Fibroblast of skin of scalp (primary cell): ENCODE results near the gene SOHLH1. TPM values are rescaled to one million over a fixed set of nuclear protein-coding genes. Genes with fewer than 3 reads are reported as not detected.

Experiments used
- DNase-seq: peaks from one replicate; pipeline ENCODE4 v3.0.0-alpha.2; 2013
- polyA plus RNA-seq, 2 experiments: library from polyadenylated mRNA; unstranded; fragments of 120-200 nt; gene quantifications; one replicate each; pipeline ENCODE4 v1.2.1, GENCODE V29; 2013; ENCODE audit not compliant: insufficient read length in 2 of 2

Gene SOHLH1
- not detected for polyA plus RNA-seq (2013, experiment 1 of 2; ENCODE audit: insufficient read length)
- polyA plus RNA-seq (2013, experiment 2 of 2; ENCODE audit: insufficient read length): not detected

GRCh38 chr9:135699440-135699839 is at the start of gene SOHLH1:
TSS of gene SOHLH1 (minus strand) at chr9:135699481. CDS start at chr9:135699467, 14 bp downstream.
- DNase-seq: no peak

GRCh38 chr9:135748676-135749075 is 49.4 kb upstream of the SOHLH1 start:
- no peak for DNase-seq

GRCh38 chr9:135747311-135747710 is 48.0 kb upstream of the SOHLH1 start:
- DNase-seq: no peak

GRCh38 chr9:135746565-135746964 is 47.3 kb upstream of the SOHLH1 start:
- no peak for DNase-seq

DNA sequence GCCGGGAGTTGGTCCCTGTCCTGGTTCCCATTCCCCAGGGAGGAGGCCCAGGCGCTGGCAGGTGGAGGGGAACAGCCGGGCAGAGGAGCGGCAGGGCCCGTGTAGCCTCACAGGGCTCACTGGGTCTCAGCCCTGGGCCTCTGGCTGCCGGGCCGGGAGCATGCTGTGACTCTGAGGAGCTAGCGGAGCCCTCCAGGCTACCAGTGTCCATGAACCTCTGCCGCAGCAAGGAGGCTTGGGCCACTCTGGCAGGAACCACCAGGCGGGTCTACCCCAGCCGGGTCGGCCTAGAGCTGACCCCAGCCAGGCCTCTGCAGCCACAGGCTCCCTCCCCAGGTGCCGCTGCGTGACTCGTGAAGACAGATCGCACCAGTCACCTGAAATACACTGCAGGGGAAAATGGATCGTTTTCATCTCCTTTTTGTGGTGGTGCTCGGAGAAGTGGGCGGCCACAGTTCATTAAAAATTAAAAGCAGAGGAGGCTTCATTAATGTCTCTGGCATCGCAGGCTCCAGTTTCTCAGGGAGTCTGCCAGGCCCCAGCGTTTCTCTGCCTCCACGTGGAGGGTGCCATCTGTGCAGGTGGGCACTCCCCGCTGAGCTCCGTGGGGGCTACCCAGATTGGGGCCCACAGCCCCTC is 46.5 kb upstream of the SOHLH1 start:
- no peak for DNase-seq

- no peak for DNase-seq
Measured at GRCh38 chr9:135745189-135745588, 45.9 kb upstream of the SOHLH1 start.

DNA sequence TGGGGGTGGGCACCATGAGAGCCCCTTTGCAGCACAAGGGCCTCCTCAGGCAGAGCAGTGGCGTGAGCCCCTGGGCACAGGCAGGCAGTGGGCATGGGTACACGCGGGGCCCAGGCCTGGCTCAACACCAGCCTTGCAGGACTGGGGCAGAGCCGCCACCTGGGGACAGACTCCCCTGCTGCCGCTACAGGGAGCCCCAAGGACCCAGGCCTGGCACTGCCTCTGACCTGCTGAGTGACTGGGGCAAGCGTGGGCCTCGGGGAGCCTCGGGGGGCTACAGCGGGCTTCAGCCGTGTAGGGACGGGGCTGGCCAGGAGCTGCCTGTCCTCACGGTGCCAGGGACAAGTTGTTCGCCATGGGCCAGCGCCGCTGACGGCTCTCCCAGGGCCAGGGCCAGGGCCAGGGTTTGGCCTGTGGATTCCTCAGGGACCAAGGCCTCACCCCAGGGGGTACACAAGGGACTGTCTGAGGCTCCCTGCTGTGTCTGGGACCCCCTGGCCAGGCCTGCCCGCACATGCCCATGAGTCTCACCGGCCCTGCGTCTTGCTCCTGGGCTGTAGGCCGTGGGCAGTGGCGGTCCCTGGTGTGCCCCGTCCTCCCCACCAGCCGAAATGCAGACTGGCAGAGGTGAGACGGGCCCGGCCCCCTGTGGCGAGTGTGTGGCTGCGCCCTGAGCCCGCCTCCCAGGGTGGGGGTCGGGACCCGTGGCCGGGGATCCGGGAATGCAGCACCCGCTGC is 45.2 kb upstream of the SOHLH1 start:
- no peak for DNase-seq

- DNase-seq: no peak
Measured at GRCh38 chr9:135743546-135744332, 44.5 kb upstream of the SOHLH1 start.

DNA sequence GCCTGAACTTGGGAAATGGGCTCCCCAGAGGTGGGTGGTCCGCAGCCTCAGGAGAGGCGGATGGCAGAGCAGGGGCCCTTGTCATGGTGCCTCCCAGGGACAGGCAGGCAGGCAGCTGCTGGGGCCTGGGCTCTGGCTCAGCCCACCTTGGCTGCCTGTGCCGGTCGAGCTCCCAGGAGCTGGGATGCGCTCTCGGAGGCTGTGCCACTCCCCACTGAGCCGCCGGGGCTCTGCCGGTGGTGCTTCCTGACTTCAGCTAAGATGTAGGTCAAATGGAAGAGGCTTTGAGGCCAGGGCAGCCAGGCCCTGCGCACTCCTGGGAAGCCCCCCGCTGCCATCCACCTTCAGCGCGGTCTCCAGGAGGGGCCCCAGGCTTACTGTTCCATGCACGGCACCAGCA is 43.7 kb upstream of the SOHLH1 start:
- no peak for DNase-seq

DNA sequence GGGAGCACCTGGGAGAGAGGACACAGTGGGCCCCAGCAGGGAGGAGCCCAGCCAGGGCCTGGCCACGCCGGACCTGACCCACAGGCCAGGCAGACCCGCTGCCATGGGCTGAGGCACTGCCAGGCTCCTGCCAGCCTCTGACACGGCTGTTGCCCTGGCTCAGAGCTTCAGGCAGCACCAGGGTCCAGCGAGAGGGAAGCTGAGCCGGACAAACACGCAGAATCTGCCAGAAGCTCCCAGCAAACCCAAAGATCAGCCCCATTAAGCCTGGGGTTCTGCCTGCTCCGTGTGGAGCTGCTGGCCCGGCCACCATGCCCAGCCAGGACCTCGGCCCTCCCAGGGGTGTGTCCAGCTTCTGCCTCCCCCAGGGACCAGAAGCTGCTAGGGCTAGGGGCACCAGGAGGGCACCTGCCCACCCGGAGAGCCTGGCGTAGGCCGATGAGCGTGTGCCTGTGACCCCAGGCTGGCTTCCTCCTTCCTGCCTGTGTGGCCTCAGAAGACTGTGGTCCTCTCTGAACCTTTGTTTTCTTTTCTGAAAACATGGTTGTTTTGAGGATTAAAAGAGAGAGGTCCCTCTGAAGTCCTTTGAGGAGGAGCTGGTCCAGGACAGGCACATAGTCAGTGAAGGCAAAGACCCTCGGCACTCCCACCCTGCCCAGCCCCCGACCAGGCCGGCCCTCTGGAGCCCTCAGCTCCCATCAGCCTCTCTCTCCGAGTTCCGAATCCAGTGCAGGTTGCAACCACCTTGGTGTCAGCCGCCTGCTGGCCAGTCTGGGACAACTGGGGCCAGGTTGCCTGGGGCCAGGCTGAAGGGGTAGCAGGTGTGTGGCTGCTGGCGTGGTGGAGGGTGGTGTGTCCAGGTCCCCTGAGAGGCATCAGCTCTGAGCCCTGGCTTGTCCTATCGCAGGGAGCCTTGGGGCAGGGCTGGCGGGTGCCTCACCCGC is 42.3 kb upstream of the SOHLH1 start:
- no peak for DNase-seq

DNA sequence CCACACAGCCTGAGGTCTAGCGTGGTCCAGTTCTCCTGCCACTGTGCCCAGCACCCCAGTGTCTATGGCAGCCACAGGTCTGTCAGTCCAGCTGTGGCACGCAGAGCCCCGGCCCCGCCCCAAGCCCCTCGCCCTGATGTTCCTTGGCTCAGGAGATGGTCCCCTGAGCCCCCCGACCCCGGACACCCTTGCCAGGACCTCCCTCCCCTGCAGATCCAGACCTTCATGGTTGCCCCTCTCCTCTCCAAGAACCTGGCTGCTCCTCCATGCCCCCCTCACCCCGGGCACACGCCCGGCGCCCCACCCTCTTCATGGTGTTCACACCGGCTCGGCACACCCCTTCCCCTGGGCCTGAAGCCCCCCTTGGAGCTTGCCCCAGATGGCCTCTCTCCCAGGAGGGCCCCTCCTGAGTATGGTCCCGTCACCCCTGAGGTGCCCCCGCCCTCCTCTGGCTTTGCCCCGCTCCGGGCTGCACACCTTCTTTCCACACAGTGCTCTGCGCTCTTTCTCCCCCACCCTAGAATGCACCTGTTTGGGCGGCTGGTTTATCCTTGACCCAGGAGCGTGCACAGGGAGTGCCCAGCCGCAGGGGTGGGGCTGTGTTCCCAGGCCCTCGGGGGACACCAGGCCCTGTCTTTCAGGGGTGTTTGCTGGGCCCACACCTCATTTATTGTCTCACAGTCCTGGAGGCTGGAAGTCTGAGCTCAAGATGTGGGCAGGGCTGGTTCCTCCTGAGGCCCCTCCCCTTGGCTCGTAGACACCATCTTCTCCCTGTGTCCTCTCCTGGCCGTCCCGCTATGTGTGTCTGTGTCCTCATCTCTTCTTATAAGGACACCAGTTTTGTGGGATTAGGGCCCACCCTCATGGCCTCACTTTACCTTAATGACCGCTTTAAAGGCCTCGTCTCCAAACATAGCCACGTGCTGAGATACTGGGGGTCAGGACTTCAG is 40.3 kb upstream of the SOHLH1 start:
- no peak for DNase-seq

- no peak for DNase-seq
Measured at GRCh38 chr9:135737840-135738521, 38.7 kb upstream of the SOHLH1 start.

DNA sequence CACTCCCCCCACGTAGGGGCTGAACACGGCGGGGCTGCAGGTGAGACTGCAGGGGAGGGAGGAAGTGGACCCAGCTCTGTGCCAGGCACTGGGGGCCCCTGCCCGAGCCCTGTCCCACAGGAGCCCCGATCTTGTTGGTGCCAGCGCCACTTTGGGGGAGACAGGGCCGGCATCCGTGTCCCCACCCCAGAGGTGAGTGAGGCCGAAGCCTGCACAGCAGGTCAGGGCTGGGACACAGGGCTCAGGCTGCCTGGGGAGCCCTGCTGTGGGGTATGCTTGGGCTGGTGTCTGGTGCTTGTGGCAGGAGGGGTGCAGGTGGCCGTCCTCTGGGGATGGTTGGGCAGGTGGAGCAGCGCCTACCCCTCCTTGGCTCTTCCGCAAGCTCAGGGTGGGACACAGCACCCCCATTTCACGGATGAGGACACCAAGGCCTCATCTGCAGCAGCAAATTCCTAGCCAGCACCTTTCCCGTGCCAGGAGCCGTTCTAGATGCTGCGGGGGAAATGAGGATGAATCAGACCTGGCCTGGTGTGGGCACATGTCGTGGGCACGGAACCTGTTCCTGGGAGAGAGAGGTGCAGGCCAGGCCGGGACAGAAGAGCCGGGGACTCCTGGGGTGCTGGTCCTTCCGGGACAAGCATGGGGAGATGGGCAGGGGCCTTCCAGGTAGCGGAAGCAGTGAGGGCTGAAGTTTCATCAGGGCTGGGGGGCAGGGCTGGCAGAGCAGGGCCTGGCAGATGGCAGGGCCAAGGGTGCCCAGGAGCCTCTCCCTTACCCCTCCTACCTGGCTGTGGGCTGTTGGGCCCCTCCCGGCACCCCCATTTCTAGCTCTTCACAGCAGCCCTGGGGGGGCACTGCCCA is 37.9 kb upstream of the SOHLH1 start:
- no peak for DNase-seq

GRCh38 chr9:135736272-135736978 is 37.1 kb upstream of the SOHLH1 start:
- DNase-seq: no peak

DNA sequence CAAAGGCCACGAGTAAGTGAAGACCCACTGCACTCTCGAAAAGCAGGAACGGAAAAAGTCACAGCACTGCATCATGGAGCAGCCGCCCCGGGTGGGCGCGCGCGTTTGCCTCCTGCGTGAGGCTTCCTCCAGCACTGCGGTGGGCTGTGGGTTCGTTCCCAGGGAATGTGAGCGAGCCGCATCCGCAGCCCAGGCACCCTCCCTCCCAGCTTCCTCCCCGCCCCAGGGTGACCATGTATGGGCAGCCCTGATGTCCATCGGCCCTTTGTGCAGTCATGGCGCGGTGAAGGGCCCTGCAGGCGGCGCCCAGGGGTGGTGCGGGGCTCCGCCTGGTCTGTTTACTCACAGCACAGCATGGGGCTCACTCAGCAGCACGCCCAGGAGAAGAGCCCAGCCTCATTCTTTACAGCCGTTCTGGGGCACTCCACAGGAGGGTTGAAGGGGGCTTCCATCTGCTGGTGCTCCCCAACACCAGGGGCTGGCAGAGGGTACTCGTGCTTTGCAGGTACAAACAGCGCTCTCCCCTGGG is 35.4 kb upstream of the SOHLH1 start:
- DNase-seq: no peak

DNA sequence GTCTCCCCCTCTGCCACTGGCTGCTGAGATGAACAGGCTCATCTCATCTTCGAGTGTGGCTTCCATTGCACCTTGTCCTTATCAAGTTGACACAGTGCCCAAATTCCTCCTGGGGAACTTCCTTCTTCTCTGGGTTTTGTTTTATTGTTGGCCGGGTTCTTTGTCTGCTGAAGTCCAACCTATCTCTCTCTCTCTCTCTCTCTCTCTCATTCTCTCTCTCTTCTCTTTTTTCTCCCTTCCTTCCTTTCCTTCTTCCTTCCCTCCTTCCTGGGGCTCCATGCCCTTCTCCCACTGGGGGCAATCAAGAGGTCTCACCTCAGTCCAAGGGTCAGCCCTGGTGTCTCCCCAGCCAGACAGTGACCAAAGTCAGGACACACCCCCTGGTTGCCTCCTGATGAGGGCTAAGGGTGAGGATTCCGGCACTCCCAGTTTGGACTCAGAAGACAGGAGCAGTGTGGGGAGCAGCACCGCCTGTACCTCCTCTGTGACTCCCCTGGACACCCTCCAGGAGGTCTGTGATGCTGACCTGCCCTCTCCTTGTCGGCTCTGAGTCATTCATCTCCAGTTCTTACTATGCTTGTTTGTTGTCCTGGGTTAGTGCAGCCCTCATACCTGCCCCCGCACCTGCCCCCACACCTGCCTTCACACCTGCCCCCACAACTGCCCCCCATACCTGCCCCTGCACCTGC is 33.4 kb upstream of the SOHLH1 start:
- no peak for DNase-seq

GRCh38 chr9:135731454-135731853 is 32.2 kb upstream of the SOHLH1 start:
- no peak for DNase-seq

DNA sequence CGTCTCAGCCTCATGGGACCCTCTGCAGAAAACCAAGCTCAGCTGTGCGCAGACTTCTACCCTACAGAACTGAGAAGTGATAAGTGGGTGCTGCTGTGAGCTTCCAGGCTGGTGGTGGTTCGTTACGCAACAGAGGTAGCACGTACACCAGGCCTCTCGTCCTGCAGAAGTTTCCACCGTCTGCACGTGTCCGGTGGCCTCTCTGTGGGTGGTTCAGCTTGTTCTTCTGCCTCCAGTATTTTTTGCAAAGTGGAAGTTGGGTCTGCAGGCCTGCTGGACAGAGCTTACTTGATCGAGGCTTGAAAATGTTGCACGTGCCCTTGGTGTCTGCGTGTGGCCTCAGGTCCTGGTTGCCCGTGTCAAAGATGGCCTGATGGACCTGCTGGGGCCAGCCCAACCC is 30.2 kb upstream of the SOHLH1 start:
- no peak for DNase-seq
